Activated naive CD4-positive, alpha-beta T cell (primary cell): ENCODE measurements around the gene TTC29.
"Not testable (repeated sequence)": the region's sequence is repeated elsewhere in the genome, so short reads cannot be mapped to it uniquely, and the experiment has no call there.

ENCODE experiments used
- DNase-seq, 4 experiments: peaks; one replicate each; lab custom pipeline; 2025; lab: John Stamatoyannopoulos, UW

The TTC29 gene

DNA sequence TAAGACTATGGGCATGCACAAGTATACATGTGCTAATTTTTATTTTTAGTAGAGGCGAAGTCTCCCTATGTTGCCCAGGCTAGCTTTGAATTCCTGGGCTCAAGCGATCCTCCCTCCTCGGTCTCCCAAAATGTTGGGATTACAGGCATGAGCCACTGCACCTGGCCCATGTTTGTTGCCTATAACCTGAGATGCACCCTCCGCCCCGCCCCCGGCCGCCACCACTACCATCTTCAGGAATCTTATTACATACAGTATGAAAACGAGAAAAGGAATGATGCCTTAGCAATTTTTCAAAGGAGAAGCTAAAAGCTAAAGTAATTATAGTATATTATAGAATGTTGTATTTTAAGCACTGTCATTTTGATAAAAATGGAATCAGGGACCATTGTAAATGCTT, 245.8 kb downstream of the TTC29 start:
- no peak for DNase-seq

- DNase-seq, result no peak
Observed at GRCh38 chr4:146674829-146675570, 270.7 kb downstream of the TTC29 start.

- not testable (repeated sequence) for DNase-seq
Observed at GRCh38 chr4:146663968-146664311, 281.7 kb downstream of the TTC29 start.

- no peak for DNase-seq
Observed at GRCh38 chr4:146661367-146661766, 284.3 kb downstream of the TTC29 start.
